GM10847 (cell line): ENCODE data around the gene SYT6.

Experiments
- POLR2A ChIP-seq: IDR thresholded peaks from 2 replicates; pipeline ENCODE4 v1.6.1; 2011; ENCODE audit not compliant: insufficient read length; ENCODE audit errors: extremely low read depth

SYT6 gene

GRCh38 chr1:114164840-114165543 lies 11.3 kb upstream of the SYT6 start:
- no peak for TF ChIP-seq POLR2A

DNA sequence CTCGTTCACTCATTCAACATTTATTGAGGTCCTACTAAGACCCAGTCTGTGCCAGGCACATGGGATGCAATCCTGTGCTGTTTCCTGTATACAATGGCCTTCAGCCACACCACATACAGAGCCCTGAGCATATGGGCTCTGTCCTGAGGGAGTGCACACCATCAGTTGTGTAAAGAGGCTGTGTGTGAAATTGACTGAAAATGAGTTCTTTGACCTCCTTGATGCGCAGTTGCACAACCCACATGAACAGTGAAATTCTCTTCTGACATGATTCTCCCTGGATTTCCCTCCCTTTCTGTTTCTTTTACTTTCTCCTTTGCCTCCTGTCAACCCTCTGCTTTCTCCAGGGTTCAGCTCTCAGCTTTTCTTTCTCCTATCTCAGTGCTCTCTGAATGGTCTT lies 6.3 kb upstream of the SYT6 start:
- TF ChIP-seq POLR2A = no peak

GRCh38 chr1:114157275-114157660 lies 3.6 kb upstream of the SYT6 start:
- no peak for TF ChIP-seq POLR2A

GRCh38 chr1:114156538-114157274 lies 3.0 kb upstream of the SYT6 start:
- TF ChIP-seq POLR2A = no peak

- no peak for TF ChIP-seq POLR2A
Measured at GRCh38 chr1:114155706-114156105, 2.0 kb upstream of the SYT6 start.

- TF ChIP-seq POLR2A = no peak
Measured at GRCh38 chr1:114154963-114155322, 1.3 kb upstream of the SYT6 start.

DNA sequence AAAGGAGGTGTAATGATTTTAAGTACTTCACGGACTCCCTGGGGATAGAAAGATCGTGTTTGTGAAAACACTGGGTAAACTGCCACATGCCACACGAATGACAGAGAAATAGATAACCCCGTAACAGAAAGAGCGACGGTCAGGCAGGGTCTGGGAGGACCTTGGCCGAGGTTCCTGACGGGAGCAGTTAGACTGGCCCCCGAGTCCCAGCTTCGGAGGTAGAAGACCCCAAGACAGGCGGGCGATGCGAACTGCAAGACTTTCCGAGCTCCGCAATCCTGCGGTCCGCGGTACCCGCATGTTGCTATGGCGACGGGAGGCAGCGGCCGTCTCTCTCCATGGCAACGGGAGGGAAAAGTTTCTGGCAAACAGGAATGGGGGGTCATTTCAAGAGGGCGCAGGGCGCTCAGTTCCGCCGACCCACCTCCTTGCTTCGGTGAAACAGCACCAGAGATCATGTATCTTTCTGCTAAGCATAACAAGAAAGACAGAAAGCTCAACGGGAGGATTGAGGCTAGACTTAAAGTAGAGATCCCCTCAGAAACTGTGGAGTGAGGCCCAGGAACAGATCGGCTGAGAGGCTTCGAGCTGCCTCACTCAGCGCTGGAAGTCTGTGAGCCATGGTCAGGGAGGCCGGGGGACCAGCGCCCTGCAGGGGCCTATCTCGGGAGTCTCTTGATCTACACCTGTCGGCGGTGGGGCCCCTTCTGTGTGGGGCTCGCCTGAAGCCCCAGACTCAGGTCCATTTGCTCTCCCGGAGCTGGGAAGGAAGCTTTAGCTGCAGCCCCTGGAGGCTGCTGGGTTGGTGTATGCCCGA lies 685 bp upstream of the SYT6 start:
- no peak for TF ChIP-seq POLR2A

- TF ChIP-seq POLR2A = no peak
Measured at GRCh38 chr1:114152508-114153260, 985 bp downstream of the SYT6 start.

- TF ChIP-seq POLR2A = no peak
Measured at GRCh38 chr1:114152089-114152507, 1.6 kb downstream of the SYT6 start.

- TF ChIP-seq POLR2A = no peak
Measured at GRCh38 chr1:114150016-114150415, 3.7 kb downstream of the SYT6 start.

- TF ChIP-seq POLR2A = no peak
Measured at GRCh38 chr1:114149211-114149610, 4.5 kb downstream of the SYT6 start.

- no peak for TF ChIP-seq POLR2A
Measured at GRCh38 chr1:114145504-114146151, 8.0 kb downstream of the SYT6 start.

DNA sequence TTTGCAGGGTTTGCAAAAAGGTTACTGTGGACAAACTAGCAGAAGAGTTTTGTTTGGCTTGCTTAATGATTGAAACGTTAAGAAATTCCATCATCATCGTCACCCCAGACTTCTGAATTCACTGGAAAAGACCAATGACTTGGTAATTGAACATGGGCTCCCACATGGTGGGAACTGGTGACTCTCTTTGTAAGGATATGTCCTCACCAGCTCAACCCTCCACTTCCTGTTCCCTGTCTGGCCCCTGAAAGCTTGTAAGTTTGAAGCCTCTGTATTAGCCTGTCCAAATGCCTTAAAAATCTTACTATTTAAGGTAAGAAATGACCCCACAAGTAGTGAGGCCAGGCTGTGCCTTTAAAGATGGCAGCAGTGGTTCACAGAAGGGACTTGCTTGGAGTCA lies 9.7 kb downstream of the SYT6 start:
- no peak for TF ChIP-seq POLR2A

DNA sequence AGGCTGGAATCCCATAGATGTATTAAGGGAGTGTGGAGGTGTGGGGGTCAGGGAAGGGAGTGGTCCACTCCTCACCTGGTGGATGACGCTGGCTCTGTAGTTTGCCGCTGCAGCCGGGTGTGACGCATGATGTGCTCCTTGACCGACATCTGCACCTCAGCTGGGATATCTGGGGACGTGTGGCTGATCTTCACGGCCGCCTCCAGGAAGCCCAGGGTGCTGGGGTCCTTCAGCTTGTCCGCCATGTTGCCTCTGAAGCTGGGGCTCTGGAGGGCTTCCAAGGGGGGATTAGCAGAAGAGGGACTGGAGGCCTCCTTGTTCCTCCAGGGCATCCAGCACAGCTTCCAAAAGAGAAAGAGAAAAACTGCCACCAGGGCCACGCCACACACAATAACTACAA lies 14.1 kb downstream of the SYT6 start:
- TF ChIP-seq POLR2A = no peak

GRCh38 chr1:114137497-114137896 lies 16.2 kb downstream of the SYT6 start:
- no peak for TF ChIP-seq POLR2A
